Measurements from ENCODE around the gene STAG1. TPM values are rescaled to one million over a fixed set of nuclear protein-coding genes. Genes with fewer than 3 reads are reported as not detected.
A peak's percentile ranks its signal among the peaks of the same experiment; 100 is the strongest.

The STAG1 gene
- total and polyA plus RNA-seq, 9 of the 15 experiments (the other 6 are each of a cell fraction or from before 2014, with no cell fraction given) = 2.7 to 17.7 (median 8.8) TPM

DNA sequence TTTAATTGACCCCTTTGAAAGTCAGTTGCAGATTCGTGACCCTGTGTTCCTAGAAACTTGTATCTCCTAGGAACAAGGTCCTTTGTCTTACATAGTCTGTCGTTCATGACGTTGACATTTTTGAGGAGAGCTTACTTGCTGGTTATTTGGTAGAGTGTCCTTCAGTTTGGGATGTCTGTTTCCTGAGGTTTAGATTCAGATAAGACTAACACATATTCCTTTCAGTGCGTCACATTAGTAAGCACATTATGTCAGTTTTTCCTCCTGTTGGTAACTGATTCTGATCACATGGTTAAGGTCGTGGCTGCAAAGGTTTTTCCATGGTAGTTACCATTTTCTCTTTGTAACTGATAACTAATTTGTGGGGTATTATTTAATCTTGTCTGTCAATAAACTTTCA is 421.3 kb downstream of the STAG1 start (continued):
- no peak for TF ChIP-seq SRSF3 (IDR thresholded peaks at IDR 0.05; ENCODE audit: insufficient read depth, low read length)
- no peak for TF ChIP-seq MTF1 (CRISPR knock-in tag; IDR thresholded peaks at IDR 0.05; ENCODE audit: borderline replicate concordance)
- TF ChIP-seq ZFP30 (CRISPR knock-in tag; IDR thresholded peaks at IDR 0.05; ENCODE audit: borderline replicate concordance) = no peak
- no peak for TF ChIP-seq ZNF780A (CRISPR knock-in tag; IDR thresholded peaks at IDR 0.05)
- no peak for TF ChIP-seq SUPT5H (IDR thresholded peaks at IDR 0.05)
- no peak for TF ChIP-seq SETDB1 (IDR thresholded peaks at IDR 0.05; ENCODE audit: low read length)
- no peak for TF ChIP-seq RBM22 (IDR thresholded peaks at IDR 0.05; ENCODE audit: low read depth, low read length, poor library complexity, severe bottlenecking)
- no peak for TF ChIP-seq PHB2 (IDR thresholded peaks at IDR 0.05; ENCODE audit: low read depth)
- TF ChIP-seq, protein P1, sequence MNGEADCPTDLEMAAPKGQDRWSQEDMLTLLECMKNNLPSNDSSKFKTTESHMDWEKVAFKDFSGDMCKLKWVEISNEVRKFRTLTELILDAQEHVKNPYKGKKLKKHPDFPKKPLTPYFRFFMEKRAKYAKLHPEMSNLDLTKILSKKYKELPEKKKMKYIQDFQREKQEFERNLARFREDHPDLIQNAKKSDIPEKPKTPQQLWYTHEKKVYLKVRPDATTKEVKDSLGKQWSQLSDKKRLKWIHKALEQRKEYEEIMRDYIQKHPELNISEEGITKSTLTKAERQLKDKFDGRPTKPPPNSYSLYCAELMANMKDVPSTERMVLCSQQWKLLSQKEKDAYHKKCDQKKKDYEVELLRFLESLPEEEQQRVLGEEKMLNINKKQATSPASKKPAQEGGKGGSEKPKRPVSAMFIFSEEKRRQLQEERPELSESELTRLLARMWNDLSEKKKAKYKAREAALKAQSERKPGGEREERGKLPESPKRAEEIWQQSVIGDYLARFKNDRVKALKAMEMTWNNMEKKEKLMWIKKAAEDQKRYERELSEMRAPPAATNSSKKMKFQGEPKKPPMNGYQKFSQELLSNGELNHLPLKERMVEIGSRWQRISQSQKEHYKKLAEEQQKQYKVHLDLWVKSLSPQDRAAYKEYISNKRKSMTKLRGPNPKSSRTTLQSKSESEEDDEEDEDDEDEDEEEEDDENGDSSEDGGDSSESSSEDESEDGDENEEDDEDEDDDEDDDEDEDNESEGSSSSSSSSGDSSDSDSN (IDR thresholded peaks at IDR 0.05; ENCODE audit: borderline replicate concordance in 1 of 2, low read depth in 2 of 2, low read length in 2 of 2) = no peak
- TF ChIP-seq, protein P2, sequence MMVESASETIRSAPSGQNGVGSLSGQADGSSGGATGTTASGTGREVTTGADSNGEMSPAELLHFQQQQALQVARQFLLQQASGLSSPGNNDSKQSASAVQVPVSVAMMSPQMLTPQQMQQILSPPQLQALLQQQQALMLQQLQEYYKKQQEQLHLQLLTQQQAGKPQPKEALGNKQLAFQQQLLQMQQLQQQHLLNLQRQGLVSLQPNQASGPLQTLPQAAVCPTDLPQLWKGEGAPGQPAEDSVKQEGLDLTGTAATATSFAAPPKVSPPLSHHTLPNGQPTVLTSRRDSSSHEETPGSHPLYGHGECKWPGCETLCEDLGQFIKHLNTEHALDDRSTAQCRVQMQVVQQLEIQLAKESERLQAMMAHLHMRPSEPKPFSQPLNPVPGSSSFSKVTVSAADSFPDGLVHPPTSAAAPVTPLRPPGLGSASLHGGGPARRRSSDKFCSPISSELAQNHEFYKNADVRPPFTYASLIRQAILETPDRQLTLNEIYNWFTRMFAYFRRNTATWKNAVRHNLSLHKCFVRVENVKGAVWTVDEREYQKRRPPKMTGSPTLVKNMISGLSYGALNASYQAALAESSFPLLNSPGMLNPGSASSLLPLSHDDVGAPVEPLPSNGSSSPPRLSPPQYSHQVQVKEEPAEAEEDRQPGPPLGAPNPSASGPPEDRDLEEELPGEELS (CRISPR knock-in tag; IDR thresholded peaks at IDR 0.05; ENCODE audit: borderline replicate concordance) = no peak
- 0 out of 2 replicates have a peak, but pooled peaks have one; percentile 17 for TF ChIP-seq CBFA2T2 (conservative IDR thresholded peaks at IDR 0.05)
- no peak for TF ChIP-seq ZNF311 (CRISPR knock-in tag; IDR thresholded peaks at IDR 0.05)
- TF ChIP-seq NONO (IDR thresholded peaks at IDR 0.05; ENCODE audit: low read depth in 2 of 2, low read length in 1 of 2) = no peak
- 0 out of 2 replicates have a peak, but pooled peaks have one; percentile 22 for TF ChIP-seq EP300 (IDR thresholded peaks at IDR 0.05; ENCODE audit: low read length)
- no peak for TF ChIP-seq ZNF695 (CRISPR knock-in tag; IDR thresholded peaks at IDR 0.05)
- TF ChIP-seq NCOA1 (IDR thresholded peaks at IDR 0.05; ENCODE audit: low read depth) = peak; percentile 23; the same call in 1 of the 2 replicates
- TF ChIP-seq, protein P3, sequence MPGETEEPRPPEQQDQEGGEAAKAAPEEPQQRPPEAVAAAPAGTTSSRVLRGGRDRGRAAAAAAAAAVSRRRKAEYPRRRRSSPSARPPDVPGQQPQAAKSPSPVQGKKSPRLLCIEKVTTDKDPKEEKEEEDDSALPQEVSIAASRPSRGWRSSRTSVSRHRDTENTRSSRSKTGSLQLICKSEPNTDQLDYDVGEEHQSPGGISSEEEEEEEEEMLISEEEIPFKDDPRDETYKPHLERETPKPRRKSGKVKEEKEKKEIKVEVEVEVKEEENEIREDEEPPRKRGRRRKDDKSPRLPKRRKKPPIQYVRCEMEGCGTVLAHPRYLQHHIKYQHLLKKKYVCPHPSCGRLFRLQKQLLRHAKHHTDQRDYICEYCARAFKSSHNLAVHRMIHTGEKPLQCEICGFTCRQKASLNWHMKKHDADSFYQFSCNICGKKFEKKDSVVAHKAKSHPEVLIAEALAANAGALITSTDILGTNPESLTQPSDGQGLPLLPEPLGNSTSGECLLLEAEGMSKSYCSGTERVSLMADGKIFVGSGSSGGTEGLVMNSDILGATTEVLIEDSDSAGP (CRISPR knock-in tag; IDR thresholded peaks at IDR 0.05) = no peak
- no peak for TF ChIP-seq ZNF121 (CRISPR knock-in tag; conservative IDR thresholded peaks at IDR 0.05)
- TF ChIP-seq ZNF274 (IDR thresholded peaks at IDR 0.05; ENCODE audit: borderline replicate concordance, low read depth, low read length) = no peak

Data from K562 (cell line).